G401.6 (cell line): Measurements from ENCODE around the gene CAND2.
"Not testable (repeated sequence)": the region's sequence is repeated elsewhere in the genome, so short reads cannot be mapped to it uniquely, and the experiment has no call there.

Experiments used
- FAIRE-seq: peaks from 2 replicates; lab custom pipeline; 2012; peaks lifted over from hg19 to GRCh38; lab: Jason Lieb, UNC

Gene CAND2

GRCh38 chr3:12862387-12862786 is 65.9 kb downstream of the CAND2 start:
- no peak for FAIRE-seq

DNA sequence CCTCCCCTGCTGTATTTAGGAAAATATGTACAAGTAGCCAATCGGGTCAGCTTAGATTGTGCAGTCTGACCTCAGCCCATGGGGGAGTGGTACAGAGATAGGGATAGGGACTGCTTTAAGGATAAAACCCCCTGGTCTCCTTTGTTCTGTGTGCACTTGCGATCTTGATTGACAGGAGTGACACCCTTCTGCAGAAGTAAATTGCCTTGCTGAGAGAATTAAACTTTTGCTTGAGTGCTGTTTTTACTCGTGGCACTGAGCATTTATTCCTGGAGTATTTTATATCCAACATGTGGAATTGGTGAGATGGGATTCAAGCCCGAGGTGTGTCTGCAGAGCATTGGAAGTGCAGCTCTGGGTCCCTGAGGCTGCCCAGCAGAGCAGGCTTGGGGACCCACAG is 68.8 kb downstream of the CAND2 start:
- no peak for FAIRE-seq

DNA sequence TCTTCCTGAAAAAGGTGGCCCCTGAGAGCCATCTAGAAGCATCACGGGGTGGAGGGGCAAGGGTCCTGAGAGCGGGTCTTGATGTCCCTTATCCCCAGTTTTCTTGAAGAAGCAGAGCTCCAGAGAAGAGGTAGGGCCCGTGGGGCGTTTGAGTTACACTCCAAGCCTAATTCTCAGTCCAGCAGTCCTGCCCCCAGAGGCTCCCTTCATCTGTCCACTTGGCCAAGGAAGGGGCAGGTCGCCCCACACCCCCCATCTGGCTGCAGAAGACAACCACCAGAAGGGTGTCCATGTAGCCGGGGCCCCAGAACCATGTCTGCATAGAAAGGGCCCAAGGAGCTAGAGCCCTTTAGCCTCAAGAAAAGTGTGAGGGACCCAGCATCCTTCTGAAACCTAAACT is 70.4 kb downstream of the CAND2 start:
- FAIRE-seq = no peak

DNA sequence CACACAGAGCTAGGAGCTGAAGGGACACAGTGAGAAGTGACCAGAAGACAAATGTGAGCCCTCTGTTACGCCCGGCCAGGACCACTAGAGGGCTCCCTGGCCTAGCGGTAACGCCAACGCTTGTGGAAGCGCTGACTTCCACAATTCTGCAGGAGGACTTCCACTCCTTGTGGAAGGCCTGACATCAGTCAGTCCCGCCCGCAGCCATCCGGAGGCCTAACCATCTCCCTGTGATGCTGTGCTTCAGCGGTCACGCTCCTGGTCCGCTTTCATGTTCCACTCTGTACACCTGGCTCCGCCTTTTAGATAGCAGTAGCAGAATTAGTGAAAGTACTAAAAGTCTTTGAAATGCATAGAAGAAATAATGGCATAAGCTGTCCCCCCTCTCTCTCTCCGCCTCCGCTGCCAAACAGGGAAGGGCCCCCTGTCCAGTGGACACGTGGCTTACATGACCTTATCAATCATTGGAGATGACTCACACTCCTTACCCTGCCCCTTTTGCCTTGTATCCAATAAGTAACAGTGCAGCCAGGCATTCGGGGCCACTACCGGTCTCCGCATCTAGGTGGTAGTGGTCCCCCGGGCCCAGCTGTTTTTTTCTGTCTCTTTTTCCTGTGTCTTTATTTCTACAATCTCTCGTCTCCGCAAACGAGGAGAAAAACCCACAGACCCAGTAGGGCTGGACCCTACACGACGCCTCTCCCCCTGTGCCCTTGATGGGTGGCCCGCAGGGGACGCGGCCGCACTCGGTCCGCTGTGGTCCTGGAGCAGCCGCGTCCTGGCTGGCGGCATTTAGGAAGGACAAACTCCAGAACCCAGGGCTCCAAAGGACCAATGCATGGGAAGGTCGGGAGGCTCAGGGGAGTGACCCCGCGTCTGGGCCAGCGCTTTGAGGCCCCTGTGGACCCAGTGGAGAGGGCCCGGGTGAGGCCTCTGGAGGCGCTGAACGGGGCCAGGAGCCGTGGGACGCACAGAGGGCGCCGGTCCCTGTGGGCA is 71.9 kb downstream of the CAND2 start:
- peak; percentile 90 for FAIRE-seq

DNA sequence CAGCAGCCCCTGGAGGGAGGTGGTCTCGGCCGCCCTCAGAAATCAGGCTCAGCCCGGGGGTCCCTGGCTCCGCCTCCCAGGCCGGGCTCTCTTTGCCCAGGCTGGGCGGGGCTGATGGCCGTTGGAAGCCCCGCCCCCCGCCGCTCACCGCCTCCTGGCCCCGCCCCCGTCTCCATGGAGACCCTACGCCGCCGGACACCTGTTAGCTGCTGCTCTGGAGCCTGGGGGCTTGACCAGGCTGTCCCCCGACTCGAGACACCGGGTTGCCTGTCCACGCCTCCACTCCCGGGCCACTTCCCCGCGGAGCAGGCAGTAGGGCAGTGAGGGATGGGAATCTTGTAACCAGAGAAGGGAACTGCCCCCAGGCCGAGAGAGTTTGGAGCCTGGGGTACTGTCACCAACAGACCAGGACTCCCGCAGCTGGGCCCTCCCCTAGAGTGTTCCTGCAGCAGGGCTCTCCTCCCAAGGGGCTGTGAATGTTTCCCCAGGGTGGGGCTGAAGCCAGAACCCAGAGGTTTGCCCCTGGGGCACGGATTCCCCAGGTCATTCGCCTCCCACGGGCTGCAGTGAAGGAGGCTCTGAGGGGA is 72.6 kb downstream of the CAND2 start:
- FAIRE-seq = no peak

GRCh38 chr3:12870942-12871341 is 74.5 kb downstream of the CAND2 start:
- FAIRE-seq = no peak

DNA sequence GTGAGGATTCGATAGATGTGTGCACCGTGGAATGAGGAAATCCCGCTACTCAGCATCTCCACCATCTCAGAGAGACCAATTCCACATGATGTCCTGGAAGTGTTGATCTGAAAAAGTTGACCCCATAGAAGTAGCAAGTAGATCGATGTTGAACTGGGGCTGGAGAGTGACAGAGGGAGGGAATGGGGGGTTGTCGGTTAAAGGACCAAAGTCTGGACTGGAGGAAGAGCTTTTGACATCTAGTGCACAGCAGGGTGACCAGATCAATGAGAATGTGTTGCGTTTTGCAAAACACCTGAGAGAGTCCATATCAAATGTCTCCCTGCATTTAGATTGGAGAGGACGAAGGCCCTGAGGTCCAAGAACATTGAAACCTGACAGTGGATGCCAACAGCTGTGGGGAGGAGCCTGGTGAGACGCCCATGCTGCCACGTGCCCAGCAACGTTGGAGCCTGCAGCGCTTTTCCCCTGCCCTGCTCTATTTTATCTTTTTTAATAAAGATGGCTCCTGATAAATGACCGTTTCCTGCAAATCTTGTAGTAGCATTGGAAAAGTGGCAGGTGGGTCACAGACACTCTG is 75.0 kb downstream of the CAND2 start:
- FAIRE-seq = no peak

DNA sequence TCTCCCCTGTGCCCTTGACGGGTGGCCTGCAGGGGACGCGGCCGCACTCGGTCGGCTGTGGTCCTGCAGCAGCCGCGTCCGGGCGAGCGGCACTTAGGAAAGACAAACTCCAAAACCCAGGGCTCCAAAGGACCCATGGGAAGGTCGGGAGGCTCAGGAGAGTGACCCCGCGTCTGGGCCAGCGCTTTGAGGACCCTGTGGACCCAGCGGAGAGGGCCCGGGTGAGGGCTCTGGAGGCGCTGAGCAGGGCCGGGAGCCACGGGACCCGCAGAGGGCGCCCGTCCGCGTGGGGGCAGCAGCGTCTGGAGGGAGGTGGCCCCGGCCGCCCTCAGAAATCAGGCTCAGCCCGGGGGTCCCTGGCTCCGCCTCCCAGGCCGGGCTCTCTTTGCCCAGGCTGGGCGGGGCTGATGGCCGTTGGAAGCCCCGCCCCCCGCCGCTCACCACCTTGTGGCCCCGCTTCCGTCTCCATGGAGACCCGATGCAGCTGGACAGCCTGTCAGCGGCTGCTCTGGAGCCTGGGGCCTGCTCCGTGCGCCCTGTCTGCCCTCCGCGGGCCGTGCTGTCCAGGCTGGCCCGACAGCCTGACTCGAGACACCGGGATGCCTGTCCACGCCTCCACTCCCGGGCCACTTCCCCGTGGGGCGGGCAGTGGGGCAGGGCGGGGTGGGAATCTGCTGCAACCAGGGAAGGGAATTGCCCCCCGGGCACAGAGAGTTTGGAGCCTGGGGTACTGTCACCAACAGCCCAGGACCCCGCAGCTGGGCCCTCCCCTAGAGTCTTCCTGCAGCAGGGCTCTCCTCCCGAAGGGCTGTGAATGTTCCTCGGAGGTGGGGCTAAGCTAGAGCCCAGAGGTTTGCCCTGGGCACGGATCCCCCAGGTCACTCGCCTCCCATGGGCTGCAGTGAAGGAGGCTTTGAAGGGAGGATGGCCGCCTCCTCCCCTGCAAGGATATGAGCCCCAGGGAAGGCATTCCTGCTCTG is 79.7 kb downstream of the CAND2 start:
- no peak for FAIRE-seq

GRCh38 chr3:12877040-12877439 is 80.6 kb downstream of the CAND2 start:
- no peak for FAIRE-seq

- no peak for FAIRE-seq
Measured at GRCh38 chr3:12878141-12878574, 81.7 kb downstream of the CAND2 start.

- not testable (repeated sequence) for FAIRE-seq
Measured at GRCh38 chr3:12878758-12879157, 82.3 kb downstream of the CAND2 start.

GRCh38 chr3:12879191-12879815 is 82.8 kb downstream of the CAND2 start:
- no peak for FAIRE-seq

DNA sequence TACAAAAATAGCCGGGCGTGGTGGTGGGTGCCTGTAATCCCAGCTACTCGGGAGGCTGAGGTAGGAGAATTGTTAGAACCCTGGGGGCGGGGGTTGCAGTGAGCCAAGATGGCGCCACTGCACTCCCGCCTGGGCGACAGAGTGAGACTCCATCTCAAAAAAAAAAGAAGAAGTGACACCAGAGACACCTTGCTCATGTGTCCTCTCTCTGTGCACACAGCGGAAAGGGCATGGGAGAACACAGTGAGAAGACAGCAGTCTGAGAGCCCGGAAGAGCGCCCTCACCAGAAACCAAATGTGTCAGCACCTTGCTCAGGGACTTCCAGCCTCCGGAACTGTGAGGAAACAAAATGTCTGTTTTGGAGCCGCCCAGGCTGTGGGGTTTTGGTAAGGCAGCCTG is 85.4 kb downstream of the CAND2 start:
- FAIRE-seq = not testable (repeated sequence)

GRCh38 chr3:12882336-12883310 is 86.1 kb downstream of the CAND2 start:
- FAIRE-seq = no peak

GRCh38 chr3:12884186-12884680 is 87.8 kb downstream of the CAND2 start:
- no peak for FAIRE-seq
